GM19467 (cell line): ENCODE results near the gene ZNF518A.
"Not testable (repeated sequence)": the region's sequence is repeated elsewhere in the genome, so short reads cannot be mapped to it uniquely, and the experiment has no call there.

Experiments used
- ATAC-seq: cut with Tn5 transposase; IDR thresholded peaks from one replicate; pipeline ENCODE4 v1.9.1; 2021; ENCODE audit warnings: mild to moderate bottlenecking, moderate library complexity; ENCODE audit not compliant: unreplicated experiment

The ZNF518A gene

DNA sequence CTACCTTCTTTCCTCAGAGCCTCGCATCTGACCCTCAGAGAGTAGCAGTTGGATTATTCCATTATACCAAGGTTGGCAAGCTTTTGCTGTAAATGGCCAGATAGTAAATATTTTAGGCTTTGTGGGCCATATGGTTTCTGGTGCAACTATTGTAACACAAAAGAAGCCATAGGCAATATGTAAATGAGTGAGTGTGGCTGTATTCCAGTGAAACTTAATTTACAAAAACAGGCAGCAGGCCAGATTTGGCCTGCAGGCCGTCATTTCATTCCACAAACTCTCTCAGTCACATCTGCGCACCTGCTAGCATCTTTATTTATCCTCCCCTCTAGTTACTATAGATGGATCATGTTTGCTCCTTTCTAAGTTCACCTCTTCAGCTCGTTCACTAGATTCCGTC is 6.7 kb downstream of the ZNF518A start:
- no peak for ATAC-seq

- ATAC-seq: no peak
Observed at GRCh38 chr10:96137567-96137966, 7.5 kb downstream of the ZNF518A start.

DNA sequence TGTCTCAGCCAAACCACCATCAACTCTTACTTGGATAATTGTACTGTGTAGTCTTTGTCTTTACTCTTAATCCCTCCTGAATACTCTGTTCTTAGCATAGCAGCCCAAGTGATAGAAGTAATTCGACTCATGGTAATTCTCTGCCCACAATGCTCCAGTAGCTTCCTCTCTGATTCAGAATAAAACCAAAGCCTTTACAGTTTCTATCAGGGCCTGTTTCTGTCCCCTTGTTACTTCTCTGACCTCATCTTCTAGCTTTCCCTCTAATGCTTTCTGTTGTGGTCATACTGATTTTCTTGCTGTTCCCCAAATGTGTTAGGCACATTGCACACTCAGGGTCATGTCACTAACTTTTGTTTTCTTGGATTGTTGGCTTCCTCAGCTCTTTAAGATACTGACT is 8.0 kb downstream of the ZNF518A start:
- ATAC-seq: peak; percentile 90

DNA sequence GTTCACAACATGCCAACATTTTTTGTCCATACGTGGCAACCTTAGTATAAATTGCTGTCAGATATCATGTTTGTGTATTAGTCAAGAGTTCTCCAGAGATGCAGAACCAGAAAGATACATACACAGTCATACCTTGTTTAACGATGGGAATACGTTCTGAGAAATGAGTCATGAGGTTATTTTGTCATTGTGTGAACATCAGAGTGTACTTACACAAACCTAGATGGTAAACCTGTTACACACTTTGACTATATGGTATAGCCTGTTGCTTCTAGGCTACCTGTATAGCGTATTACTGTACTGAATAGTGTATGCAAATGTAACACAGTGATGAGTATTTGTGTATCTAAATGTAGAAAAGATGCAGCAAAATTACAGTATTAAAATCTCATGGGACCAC is 22.3 kb downstream of the ZNF518A start:
- no peak for ATAC-seq

DNA sequence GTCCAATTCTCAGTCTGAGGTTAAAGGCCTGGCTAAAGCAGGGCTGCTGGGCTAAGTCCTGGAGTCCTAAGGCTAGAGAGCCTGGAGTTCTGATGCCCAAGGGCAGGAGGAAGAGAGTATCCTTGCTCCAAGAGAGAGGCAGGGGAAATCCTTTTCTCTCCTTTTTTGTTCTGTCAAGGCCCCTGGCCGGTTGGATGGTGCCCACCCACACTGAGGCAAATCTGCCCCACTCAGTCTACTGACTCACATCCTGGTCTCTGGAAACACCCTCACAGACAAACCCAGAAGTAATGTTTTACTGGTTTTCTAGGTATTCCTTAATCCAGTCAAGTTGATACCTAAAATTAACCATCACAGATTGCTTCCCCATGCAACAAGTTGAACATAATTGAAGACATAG is 23.0 kb downstream of the ZNF518A start:
- ATAC-seq: no peak

DNA sequence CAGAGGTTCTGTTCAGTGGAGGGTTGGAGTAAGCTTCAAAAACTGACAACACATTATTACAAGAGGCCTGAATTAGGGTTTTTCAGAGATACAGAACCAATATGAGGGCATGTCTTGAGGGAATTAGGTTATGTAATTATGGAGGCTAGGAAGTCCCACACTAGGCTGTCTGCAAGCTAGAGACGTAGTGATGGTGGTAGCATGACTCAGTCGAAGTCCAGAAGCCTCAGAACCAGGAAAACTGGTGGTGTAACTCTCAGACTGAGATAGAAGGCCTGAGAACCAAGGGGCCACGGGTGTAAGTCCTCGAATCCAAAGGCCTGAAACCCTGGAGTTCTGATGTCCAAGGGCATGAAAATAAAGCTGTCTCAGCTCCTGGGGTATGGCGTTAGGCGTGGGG is 35.6 kb downstream of the ZNF518A start:
- no peak for ATAC-seq

DNA sequence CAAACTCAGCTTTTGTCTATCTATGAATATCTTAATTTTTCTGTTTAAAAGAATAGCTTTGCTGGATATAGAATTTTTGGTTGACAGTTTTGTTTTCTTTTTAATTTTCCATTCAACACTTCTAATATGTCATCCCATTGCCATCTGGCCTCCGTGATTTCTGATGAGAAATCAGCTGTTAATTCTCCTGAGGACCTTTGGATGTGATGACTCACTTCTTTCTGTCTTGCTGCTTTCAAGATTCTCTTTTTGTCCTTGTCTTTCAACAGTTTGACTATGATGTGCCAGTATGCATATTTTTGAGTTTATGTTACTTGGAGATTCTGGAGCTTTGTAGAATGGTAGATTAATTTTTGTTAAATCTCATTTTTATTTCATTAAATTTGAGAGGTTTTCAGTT is 38.4 kb downstream of the ZNF518A start:
- no peak for ATAC-seq

- no peak for ATAC-seq
Observed at GRCh38 chr10:96170230-96170629, 40.1 kb downstream of the ZNF518A start.

- no peak for ATAC-seq
Observed at GRCh38 chr10:96172666-96173065, 42.6 kb downstream of the ZNF518A start.

DNA sequence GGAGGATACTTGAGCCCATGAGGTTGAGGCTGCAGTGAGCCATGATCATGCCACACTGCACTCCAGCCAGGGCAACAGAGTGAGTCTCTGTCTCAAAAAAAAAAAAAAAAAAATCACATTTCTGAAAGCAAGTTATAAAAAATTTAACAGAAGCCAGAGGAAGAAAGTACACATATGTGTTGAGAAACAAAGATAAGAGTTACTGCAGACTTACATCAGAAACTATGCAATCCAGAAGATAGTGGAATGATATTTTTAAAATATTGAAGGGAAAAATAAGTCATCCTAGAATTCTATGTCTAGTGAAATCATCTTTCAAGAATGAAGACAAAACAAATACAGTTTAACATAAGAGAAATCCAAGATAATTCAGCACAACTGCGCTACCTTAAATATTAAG is 46.9 kb downstream of the ZNF518A start:
- ATAC-seq: no peak

- no peak for ATAC-seq
Observed at GRCh38 chr10:96188421-96188820, 58.3 kb downstream of the ZNF518A start.

DNA sequence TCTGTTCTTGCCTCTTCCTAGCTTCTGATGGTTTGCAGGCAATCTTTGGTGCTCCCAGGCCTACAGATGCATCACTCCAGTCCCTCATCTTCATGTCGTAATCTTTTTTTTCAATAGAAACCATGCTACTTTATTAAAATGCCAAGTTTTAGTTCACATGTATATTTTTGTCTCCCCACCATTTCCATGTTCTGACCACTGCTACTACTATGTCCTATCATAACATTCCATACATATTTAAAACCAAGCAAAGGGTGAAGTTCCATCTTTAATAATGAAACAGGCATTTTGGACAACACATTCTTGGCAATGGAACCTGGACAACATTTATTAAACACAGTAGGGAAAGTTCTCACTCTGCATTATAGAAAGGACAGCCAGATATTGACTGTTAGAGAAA is 58.8 kb downstream of the ZNF518A start:
- no peak for ATAC-seq

- not testable (repeated sequence) for ATAC-seq
Observed at GRCh38 chr10:96189505-96189904, 59.4 kb downstream of the ZNF518A start.

- no peak for ATAC-seq
Observed at GRCh38 chr10:96201525-96201924, 71.4 kb downstream of the ZNF518A start.

DNA sequence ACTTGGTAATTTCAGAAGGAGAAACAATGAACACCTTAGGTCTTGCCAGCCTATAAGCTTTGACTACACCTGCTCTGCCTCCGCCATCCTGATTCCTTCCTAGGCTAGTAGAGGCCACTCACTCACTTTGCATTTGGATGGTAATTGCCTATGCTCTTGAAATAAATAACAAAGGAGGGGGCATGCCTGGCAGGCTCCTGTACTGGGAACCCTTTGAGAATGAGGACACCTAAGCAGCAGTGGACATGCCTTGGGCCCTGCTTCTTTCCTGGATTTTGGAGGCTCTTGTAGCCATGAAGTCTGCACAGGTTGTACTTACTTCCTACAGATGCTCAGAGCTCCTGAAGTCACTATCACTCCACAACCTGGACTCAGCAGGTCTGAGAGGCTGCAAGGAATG is 75.5 kb downstream of the ZNF518A start:
- no peak for ATAC-seq

- no peak for ATAC-seq
Observed at GRCh38 chr10:96208271-96208670, 78.2 kb downstream of the ZNF518A start.

DNA sequence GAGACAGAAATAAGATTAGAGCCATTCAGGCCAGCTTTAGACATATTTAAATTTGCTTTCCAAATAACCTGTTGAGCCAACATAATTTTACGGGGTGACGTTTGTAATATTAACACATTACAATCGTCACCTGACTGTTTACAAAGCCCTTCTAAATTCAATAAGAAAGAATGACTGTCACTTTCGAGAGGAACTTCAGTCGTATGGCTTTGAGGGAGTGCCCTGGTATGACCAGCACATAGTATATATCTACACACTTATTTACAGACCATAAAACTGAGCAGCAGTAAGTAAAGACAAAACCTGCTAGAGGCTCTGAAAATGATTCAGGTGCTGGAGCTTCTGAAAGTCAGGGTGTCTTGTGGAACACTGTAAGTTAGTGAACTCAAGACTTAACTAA is 78.8 kb downstream of the ZNF518A start:
- no peak for ATAC-seq

DNA sequence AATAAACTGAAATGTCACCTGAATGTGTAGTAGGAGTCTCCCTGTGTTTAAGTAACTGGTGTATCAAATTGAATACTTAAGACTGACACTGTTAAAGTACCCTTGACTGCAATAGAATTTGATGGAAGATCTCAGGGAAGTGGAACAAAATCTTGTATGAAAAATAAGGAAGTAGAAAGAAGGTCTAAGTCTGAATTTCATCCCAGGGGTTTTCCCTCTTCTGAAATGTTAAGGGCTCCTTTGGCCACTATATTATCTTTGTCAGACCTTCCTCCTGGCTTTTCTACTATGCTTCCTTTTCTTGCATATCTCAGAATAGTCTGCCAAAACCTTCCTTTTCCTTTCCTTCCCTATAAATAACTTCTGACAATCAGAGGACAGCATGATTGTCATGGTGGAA is 81.7 kb downstream of the ZNF518A start:
- ATAC-seq: no peak

DNA sequence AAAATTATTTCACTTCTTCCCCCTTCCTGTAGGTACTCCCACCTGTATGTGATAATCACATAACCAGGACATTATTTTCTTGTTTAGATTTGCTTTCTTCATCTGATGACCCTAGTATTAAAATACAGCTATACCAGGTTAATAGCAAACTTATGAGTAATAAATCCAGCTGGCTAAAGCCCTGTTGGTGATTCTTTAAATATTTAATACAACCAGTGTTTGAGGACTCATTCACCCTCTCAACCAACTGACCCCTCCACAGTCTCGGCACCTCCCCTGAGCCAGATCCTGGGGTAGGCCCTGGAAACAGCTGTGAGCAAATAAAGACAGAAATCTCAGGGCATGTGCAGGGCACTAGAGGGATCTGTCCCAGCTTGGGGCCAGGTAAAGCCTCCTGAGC is 82.8 kb downstream of the ZNF518A start:
- no peak for ATAC-seq
